ENCODE data around the gene TEX26. TPM values are rescaled to one million over a fixed set of nuclear protein-coding genes. Genes with fewer than 3 reads are reported as not detected.

Gene TEX26
- total RNA-seq, 2 experiments from 2014 or later: not detected

DNA sequence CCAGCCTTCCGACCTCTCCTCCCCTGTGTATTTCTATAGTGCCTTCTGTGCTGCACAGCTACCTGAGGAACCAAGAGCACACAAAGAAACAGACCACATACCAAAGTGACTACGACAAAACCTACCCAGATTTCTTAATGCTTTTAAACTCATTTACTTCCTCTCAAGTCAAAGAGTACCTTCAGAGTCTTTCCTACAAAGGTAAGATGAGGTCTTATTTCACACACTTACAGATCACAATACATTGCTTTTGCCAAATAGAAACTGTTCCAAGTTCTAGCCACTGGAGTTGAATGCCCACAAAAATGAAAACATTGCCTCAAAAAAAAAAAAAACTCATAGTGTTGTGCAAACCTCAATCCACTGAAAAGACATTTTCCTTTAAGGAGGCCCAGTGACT, 36.4 kb downstream of the TEX26 start:
- Mint-ChIP-seq H3K36me3 (ENCODE audit: low read depth) (no peaks in the 10 kb centered on the region), H3K4me3 (no peak overlapping the region), H3K27me3 (peaks cover 49% of the 10 kb centered on the region), H3K4me1 (no peaks in the 10 kb centered on the region), H3K27ac (no peak overlapping the region), H3K9me3 (no peaks in the 10 kb centered on the region)
- DNase-seq: no peak
- ChIA-PET CTCF (interaction anchor here (0.7 to 0.8 kb wide), 2 partner anchors 83 to 120 kb away, joined by 3 to 5 read pairs; no protein-coding TSS in a partner anchor), POLR2A (no interaction called here)

DNA sequence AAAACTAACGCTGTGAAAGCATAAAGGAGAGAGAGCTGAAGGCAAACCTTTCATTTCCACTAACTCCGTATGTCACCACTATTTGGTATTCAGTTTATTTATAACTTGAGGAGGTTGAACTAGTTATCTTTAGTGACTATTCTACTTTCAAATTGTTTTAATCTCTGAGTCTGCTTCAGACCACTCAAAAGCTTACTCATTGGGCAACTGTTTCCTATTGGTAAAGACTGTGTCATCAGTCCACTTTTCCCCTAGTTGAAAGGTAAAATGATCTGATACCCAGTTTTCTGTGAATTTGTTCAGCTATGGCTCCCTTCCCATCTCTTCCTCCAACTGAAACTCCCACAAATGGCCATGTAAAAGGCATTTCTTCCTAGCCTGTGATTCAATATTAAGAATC, 39.1 kb downstream of the TEX26 start:
- CTCF ChIA-PET: no interaction called here
- Mint-ChIP-seq H3K27me3 (peaks cover 51% of the 10 kb centered on the region), H3K4me3 (no peak overlapping the region), H3K4me1 (no peaks in the 10 kb centered on the region), H3K9me3 (no peaks in the 10 kb centered on the region), H3K27ac (no peak overlapping the region), H3K36me3 (ENCODE audit: low read depth) (no peaks in the 10 kb centered on the region)
- DNase-seq: no peak
- POLR2A ChIA-PET: no interaction called here

DNA sequence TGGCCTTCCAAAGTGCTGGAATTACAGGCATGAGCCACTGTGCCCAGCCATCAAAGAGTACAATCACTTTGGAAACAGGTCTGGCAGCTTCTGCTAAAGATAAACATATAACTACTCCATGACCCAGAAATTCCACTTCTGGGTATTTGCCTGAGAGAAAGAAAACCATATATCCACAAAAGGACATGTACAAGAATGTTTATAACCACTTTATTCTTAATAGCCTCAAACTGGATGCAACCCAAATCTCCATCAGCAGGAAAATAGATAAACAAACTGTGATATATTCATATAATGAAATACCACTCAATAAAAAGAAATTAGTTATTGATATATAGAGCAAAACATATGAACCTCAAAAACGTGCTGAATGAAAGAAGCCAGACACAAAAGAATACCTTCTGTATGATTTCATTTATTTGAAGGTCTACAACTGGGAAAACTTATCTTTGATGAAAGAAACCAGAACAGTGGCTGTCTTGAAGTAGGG, 40.5 kb downstream of the TEX26 start:
- ChIA-PET POLR2A (no interaction called here), CTCF (no interaction called here)
- Mint-ChIP-seq H3K9me3 (no peaks in the 10 kb centered on the region), H3K4me1 (no peaks in the 10 kb centered on the region), H3K27ac (no peak overlapping the region), H3K36me3 (ENCODE audit: low read depth) (no peaks in the 10 kb centered on the region), H3K4me3 (no peak overlapping the region), H3K27me3 (peaks cover 58% of the 10 kb centered on the region)
- DNase-seq: no peak

DNA sequence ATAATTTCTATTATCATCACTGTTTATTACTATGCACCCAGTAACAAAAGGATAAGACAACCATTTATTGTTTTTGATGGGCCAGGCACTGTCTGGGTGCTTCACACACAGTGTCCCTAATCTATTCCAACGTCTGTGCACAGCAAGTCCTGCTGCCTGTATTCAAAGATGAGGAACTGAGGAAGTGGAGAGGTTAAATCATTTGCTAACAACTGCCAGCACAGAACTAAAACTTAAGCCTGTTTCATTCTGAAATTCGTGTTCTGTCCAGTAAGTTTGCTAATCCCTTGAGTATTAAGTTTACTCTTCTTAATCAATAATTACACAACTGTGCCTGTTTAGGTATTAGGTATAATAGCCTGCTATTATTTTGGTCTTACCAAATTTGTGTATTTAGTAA, 41.9 kb downstream of the TEX26 start:
- Mint-ChIP-seq H3K4me1 (no peaks in the 10 kb centered on the region), H3K4me3 (no peak overlapping the region), H3K27me3 (peaks cover 47% of the 10 kb centered on the region), H3K27ac (no peak overlapping the region), H3K36me3 (ENCODE audit: low read depth) (no peaks in the 10 kb centered on the region), H3K9me3 (no peaks in the 10 kb centered on the region)
- no peak for DNase-seq
- ChIA-PET POLR2A (no interaction called here), CTCF (no interaction called here)

DNA sequence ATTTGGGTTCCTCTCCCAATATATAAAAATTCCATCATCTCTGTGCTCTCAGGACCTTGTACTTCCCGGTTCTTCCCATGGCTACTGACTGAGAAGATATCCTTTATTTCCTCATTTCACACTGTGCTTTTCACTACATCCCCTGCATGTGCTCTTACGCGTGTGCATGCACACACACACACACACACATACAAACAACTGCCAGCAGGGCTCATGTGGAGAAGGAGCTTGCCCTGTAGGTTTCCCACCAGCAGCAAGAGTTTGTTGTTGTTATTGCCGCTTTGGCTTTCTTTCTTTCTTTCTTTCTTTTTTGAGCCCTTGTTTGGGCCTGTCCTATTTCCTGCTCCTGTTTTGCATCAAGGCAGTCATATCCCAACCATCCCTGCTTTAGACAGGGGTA, 43.6 kb downstream of the TEX26 start:
- Mint-ChIP-seq H3K4me1 (no peaks in the 10 kb centered on the region), H3K27ac (no peak overlapping the region), H3K27me3 (peaks cover 46% of the 10 kb centered on the region), H3K36me3 (ENCODE audit: low read depth) (no peaks in the 10 kb centered on the region), H3K9me3 (no peaks in the 10 kb centered on the region), H3K4me3 (no peak overlapping the region)
- DNase-seq: no peak
- ChIA-PET POLR2A (no interaction called here), CTCF (no interaction called here)

DNA sequence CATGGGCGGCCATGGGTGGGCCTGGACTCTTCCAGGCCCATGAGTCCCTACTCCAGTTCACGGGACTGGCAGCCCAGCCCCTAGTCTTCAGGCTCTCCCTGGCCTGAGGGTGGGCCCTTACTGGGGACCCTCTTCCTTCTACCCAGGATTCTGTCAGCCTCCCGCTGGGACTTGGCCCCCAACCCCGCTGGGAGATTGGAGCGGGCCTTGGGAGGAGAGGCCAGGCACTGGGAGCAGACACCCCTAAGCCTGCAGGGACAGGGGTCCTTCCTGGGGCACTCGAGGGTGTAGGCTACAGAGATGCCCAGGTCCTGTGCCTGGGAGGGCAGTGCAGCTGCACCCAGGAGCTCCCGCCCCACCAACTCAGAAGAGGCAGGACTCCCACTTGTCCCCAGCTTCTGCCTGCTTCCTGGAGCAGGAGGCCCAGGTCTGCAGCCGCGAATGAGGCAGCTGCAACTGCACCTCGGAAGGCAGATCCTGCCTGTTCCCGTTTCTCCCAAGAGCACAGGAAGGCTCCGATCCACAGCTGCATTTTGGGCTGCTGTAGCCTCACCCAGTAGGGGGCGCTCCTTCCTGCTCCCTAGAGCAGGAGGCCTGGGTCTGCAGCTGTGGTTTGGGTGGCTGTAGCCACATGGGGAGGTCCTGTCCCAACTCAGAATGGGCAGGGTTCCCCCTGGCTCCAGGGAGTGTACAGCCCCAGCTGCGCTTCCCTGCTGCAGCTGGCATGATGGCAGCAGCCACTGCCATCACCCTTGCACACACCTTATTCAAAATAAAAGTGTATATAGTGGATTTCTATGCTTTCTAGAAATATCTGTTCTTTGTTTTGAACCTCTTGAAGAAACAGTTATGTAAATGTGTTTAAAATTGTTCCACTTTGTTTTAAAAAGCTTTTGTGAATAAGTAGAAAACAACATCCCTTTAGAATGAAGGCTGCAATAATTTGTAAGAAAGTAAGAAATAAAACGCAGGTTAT, 46.8 kb downstream of the TEX26 start:
- peaks cover 41% of the 10 kb centered on the region for H3K27me3 Mint-ChIP-seq
- peak; percentile 48 for DNase-seq
- H3K4me3 Mint-ChIP-seq: no peak overlapping the region
- ChIA-PET POLR2A (interaction anchor here (1.2 kb wide), 1 partner anchor 65 kb away, joined by 3 read pairs; no protein-coding TSS in a partner anchor), CTCF (interaction anchor here (0.7 to 2.1 kb wide), 7 partner anchors 13 to 74 kb away, joined by 3 to 7 read pairs (median 4); no protein-coding TSS in a partner anchor)
- no peaks in the 10 kb centered on the region for H3K4me1 Mint-ChIP-seq
- H3K36me3 Mint-ChIP-seq (ENCODE audit: low read depth): no peaks in the 10 kb centered on the region
- no peaks in the 10 kb centered on the region for H3K9me3 Mint-ChIP-seq
- H3K27ac Mint-ChIP-seq: no peak overlapping the region

DNA sequence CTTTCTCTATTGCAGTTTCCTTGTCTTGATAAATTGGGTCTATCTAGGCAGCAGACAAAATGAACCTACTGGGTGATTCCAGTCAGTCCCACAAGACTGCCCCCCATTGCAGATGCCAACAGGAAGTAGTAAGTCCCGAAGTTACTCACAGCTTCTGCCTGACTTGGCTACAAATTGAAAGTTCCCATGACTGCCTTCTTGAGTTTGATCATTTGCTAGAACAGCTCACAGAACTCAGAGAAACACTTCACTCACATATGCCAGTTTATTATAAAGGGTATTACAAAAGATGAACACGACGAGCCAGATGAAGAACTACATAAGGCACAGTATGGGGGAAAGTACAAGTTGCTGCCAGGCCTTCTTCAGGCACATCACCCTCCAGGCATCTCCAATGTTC, 50.0 kb downstream of the TEX26 start:
- Mint-ChIP-seq H3K4me3 (no peak overlapping the region), H3K4me1 (no peaks in the 10 kb centered on the region), H3K27ac (no peak overlapping the region), H3K9me3 (no peaks in the 10 kb centered on the region), H3K27me3 (peaks cover 24% of the 10 kb centered on the region), H3K36me3 (ENCODE audit: low read depth) (no peaks in the 10 kb centered on the region)
- DNase-seq: no peak
- ChIA-PET POLR2A (no interaction called here), CTCF (no interaction called here)

DNA sequence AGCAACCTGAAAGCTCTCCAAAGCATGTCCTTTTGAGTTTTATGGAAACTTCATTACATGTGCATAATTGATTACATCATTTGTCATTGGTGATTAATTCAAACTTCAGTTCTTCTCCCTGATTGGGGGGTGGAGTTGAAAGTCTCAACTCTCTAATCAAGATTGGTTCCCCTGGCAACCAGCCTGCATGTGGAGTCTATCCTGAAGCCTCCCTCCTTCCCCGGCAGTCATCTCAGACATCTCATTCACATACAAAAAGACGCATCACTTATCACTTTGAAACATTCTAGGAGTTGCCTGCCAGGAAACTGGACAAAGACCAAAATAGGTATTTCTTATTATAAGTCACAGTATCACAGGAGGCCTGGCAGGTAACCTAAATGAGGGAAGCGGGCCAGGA, 50.5 kb downstream of the TEX26 start:
- ChIA-PET POLR2A (no interaction called here), CTCF (no interaction called here)
- Mint-ChIP-seq H3K4me3 (no peak overlapping the region), H3K4me1 (no peaks in the 10 kb centered on the region), H3K9me3 (no peaks in the 10 kb centered on the region), H3K27me3 (peaks cover 21% of the 10 kb centered on the region), H3K36me3 (ENCODE audit: low read depth) (no peaks in the 10 kb centered on the region), H3K27ac (no peak overlapping the region)
- no peak for DNase-seq

DNA sequence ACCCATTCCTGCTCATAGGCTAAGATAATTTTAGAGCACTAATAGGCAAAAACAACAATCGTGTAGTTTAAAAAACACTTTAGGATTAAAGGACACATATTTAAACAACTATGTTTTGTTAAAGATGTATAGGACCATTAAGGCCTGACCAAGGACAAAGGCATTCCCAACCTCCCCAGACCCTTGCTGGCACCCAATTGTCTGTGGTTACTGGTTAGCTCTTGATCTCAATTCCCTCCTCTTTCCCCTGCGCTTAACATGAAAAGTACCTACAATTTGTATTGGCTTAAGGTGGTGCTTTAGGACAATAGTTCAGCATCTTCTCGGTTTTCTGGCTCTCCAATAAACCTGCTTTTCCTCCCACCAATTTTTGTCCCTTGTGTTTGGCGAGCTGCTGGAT, 51.0 kb downstream of the TEX26 start:
- POLR2A ChIA-PET: no interaction called here
- CTCF ChIA-PET: no interaction called here
- no peak overlapping the region for H3K4me3 Mint-ChIP-seq

DNA sequence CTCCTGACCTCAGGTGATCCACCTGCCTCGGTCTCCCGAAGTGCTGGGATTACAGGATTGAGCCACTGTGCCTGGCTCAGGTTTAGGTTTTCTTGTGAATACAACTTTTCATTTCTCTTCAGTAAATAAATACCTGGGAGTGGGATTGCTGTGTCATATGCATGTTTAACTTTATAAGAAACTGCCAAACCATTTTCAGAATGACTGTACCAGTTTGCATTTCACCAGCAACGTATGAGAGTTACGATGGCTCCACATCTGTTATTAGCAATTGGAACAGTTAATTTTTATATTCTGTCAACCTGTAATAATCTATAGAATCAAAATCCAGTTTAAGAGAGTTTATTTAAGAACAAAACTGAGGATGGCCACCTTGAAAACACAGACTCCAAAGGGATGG, 52.2 kb downstream of the TEX26 start:
- no peak for DNase-seq
- no peaks in the 10 kb centered on the region for H3K4me1 Mint-ChIP-seq
- ChIA-PET CTCF (interaction anchor here (0.6 to 1.2 kb wide), 2 partner anchors 14 to 396 kb away, joined by 3 to 4 read pairs; no protein-coding TSS in a partner anchor), POLR2A (interaction anchor here (0.6 kb wide), 1 partner anchor 16 kb away, joined by 3 read pairs; no protein-coding TSS in a partner anchor)
- H3K4me3 Mint-ChIP-seq: no peak overlapping the region
- H3K9me3 Mint-ChIP-seq: no peaks in the 10 kb centered on the region
- H3K27ac Mint-ChIP-seq: no peak overlapping the region
- peaks cover 21% of the 10 kb centered on the region for H3K27me3 Mint-ChIP-seq
- H3K36me3 Mint-ChIP-seq (ENCODE audit: low read depth): no peaks in the 10 kb centered on the region

More for the DNA sequence above, 51.0 kb downstream of the TEX26 start:
- Mint-ChIP-seq H3K27ac (no peak overlapping the region), H3K4me1 (no peaks in the 10 kb centered on the region), H3K9me3 (no peaks in the 10 kb centered on the region), H3K36me3 (ENCODE audit: low read depth) (no peaks in the 10 kb centered on the region), H3K27me3 (peaks cover 21% of the 10 kb centered on the region)
- no peak for DNase-seq

DNA sequence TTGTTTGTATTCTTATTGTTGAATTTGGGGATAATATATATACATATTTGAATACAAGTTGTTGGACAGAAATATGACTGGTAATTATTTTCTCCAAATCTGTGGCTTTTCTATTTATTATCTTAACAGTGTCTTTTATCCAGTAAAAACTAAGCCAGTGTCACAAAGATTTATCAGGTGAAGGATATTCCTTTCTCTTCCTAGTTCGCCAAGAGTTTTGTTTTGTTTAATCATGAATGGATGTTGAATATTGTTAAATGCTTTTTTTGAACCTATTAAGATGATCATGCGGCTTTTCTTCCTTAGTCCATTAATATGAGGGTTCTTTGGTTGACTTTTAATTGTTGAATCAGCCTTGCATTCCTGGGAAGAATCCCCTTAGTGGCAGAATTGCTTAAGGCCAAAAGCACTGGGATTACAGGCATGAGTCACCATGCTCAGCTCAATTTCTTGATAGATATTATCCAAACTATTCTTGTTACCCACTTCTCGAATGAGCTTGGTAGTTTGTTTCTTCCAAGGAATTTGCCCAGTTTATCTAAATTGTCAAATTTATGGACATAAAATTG, 53.3 kb downstream of the TEX26 start:
- no peak for DNase-seq
- Mint-ChIP-seq H3K27ac (no peak overlapping the region), H3K4me1 (no peaks in the 10 kb centered on the region), H3K27me3 (peaks cover 16% of the 10 kb centered on the region), H3K36me3 (ENCODE audit: low read depth) (no peaks in the 10 kb centered on the region), H3K4me3 (no peak overlapping the region), H3K9me3 (no peaks in the 10 kb centered on the region)
- POLR2A ChIA-PET: no interaction called here
- CTCF ChIA-PET: no interaction called here

DNA sequence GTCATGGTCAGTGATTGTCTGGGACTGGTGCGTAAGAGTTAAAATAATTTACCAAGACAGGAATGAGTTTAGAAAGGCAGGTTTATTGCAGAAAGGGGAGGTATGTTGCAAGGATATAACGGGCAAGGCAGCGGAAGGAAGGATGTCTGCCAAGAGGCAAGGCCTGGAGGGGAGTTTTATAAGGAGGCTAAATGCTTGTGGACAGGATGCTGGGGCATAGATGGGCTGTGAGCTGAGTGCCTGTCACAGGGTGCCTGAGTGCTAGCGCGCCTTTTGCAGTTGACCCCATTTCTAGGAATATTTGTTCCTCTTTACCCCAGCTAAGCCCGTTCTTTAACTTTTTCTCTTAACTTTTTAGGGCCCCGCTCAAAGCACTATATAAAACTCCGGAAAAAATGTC, 58.7 kb downstream of the TEX26 start:
- Mint-ChIP-seq H3K9me3 (no peaks in the 10 kb centered on the region), H3K36me3 (ENCODE audit: low read depth) (no peaks in the 10 kb centered on the region), H3K4me3 (no peak overlapping the region), H3K4me1 (no peaks in the 10 kb centered on the region), H3K27ac (no peak overlapping the region), H3K27me3 (peaks cover 16% of the 10 kb centered on the region)
- CTCF ChIA-PET: no interaction called here
- no peak for DNase-seq
- POLR2A ChIA-PET: no interaction called here

DNA sequence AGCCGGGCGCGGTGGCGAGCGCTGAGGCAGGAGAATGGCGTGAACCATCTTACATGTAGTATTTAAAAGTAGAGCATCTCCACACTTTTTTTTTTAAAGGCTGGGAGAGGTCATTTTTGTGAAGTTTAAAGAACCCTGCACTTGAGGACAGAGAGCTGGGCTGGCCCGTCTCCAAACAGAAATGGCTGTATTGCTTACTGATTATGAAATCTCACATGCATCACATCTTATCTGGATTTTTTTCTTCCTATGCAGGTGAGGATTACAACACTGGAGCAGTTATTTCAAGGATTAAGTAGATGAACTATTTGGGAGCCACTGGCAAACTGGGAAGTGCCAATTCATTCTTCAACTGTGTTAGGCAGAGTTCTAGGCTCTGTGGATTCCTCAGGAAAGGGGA, 59.5 kb downstream of the TEX26 start:
- peaks cover 16% of the 10 kb centered on the region for H3K27me3 Mint-ChIP-seq
- H3K9me3 Mint-ChIP-seq: no peaks in the 10 kb centered on the region
- ChIA-PET POLR2A (no interaction called here), CTCF (no interaction called here)
- H3K36me3 Mint-ChIP-seq (ENCODE audit: low read depth): no peaks in the 10 kb centered on the region
- no peak overlapping the region for H3K4me3 Mint-ChIP-seq
- no peak overlapping the region for H3K27ac Mint-ChIP-seq
- no peaks in the 10 kb centered on the region for H3K4me1 Mint-ChIP-seq
- no peak for DNase-seq
